WTC11 (cell line): ENCODE results near the gene CCM2. TPM values are rescaled to one million over a fixed set of nuclear protein-coding genes. Genes with fewer than 3 reads are reported as not detected.
A peak's percentile ranks its signal among the peaks of the same experiment; 100 is the strongest.

Source experiments
- ATAC-seq: fragments of 200-7000 bp; cut with Tn5 transposase; 2 replicates; pipeline ENCODE4 v1.10.0; 2021; ENCODE audit warnings: mild to moderate bottlenecking, moderate library complexity
- CTCF ChIA-PET: fragments of 300-600 bp; sonication (Branson Sonifier 250); formaldehyde crosslinking; loops from one replicate; lab custom pipeline; 2021; ENCODE audit warnings: antibody characterized with exemption; lab: Charles Lee
- POLR2A ChIA-PET: fragments of 350-600 bp; sonication (Branson Sonifier 250); formaldehyde crosslinking; loops from one replicate; lab custom pipeline; 2021; ENCODE audit warnings: antibody characterized with exemption; lab: Charles Lee
- DNase-seq: peaks from one replicate; pipeline ENCODE4 v3.0.0; 2021; ENCODE audit warnings: low spot score
- H3K27ac Mint-ChIP-seq: 2 replicates; pipeline ENCODE4 v1.8.0; 2021; ENCODE audit warnings: mixed read lengths
- H3K27me3 Mint-ChIP-seq: 2 replicates; pipeline ENCODE4 v1.8.0; 2021; ENCODE audit warnings: low read depth, mild to moderate bottlenecking, moderate library complexity, mixed read lengths
- H3K36me3 Mint-ChIP-seq: 2 replicates; pipeline ENCODE4 v1.8.0; 2021; ENCODE audit warnings: mixed read lengths
- H3K4me1 Mint-ChIP-seq: 2 replicates; pipeline ENCODE4 v1.8.0; 2022; ENCODE audit warnings: mixed read lengths
- H3K4me3 Mint-ChIP-seq: 2 replicates; pipeline ENCODE4 v1.8.0; 2021; ENCODE audit warnings: mild to moderate bottlenecking, moderate library complexity, mixed read lengths
- H3K9me3 Mint-ChIP-seq: 2 replicates; pipeline ENCODE4 v1.8.0; 2021; ENCODE audit warnings: mixed read lengths
- ELF4 ChIP-seq: sonication (generic); formaldehyde crosslinking; IDR thresholded peaks from 2 replicates; pipeline ENCODE4 v1.8.1; 2022; ENCODE audit warnings: low read depth, mild to moderate bottlenecking, moderate library complexity, missing genetic modification reagents
- ETV6 ChIP-seq: sonication (generic); formaldehyde crosslinking; IDR thresholded peaks from 2 replicates; pipeline ENCODE4 v1.8.1; 2022; ENCODE audit warnings: mild to moderate bottlenecking, missing genetic modification reagents
- FOXJ3 ChIP-seq: sonication (generic); formaldehyde crosslinking; IDR thresholded peaks from 2 replicates; pipeline ENCODE4 v1.9.0; 2021; ENCODE audit warnings: missing genetic modification reagents, mild to moderate bottlenecking, borderline replicate concordance
- GRHL2 ChIP-seq: fragments of 250-450 bp; sonication (Bioruptor Pico); IDR thresholded peaks from 2 replicates; pipeline ENCODE4 v1.8.0; 2022; ENCODE audit warnings: mild to moderate bottlenecking, moderate library complexity; ENCODE audit not compliant: insufficient replicate concordance, severe bottlenecking
- GTF2I ChIP-seq: fragments of 250-450 bp; sonication (Bioruptor Pico); conservative IDR thresholded peaks from 2 replicates; pipeline ENCODE4 v1.4.0; 2021; ENCODE audit warnings: mild to moderate bottlenecking
- MLX ChIP-seq: sonication (generic); formaldehyde crosslinking; IDR thresholded peaks from 2 replicates; pipeline ENCODE4 v1.8.1; 2023; ENCODE audit warnings: mild to moderate bottlenecking, missing genetic modification reagents, moderate library complexity
- MXD4 ChIP-seq: fragments of 250-450 bp; sonication (Bioruptor Pico); IDR thresholded peaks from 2 replicates; pipeline ENCODE4 v1.8.0; 2021; ENCODE audit warnings: mild to moderate bottlenecking, moderate library complexity, borderline replicate concordance
- MYBL2 ChIP-seq: sonication (generic); formaldehyde crosslinking; IDR thresholded peaks from 2 replicates; pipeline ENCODE4 v1.8.1; 2023; ENCODE audit warnings: mild to moderate bottlenecking, moderate library complexity, missing genetic modification reagents
- NFATC4 ChIP-seq: fragments of 250-450 bp; sonication (Bioruptor Pico); IDR thresholded peaks from 2 replicates; pipeline ENCODE4 v1.9.0; 2021; ENCODE audit warnings: mild to moderate bottlenecking
- NFYB ChIP-seq: sonication (generic); formaldehyde crosslinking; conservative IDR thresholded peaks from 2 replicates; pipeline ENCODE4 v1.8.0; 2022; ENCODE audit warnings: low read depth, missing genetic modification reagents
- NR2C2 ChIP-seq: sonication (generic); formaldehyde crosslinking; IDR thresholded peaks from 2 replicates; pipeline ENCODE4 v1.8.0; 2022; ENCODE audit warnings: mild to moderate bottlenecking, missing genetic modification reagents
- OVOL2 ChIP-seq: fragments of 250-450 bp; sonication (Bioruptor Pico); IDR thresholded peaks from 2 replicates; pipeline ENCODE4 v1.9.0; 2021; ENCODE audit warnings: mild to moderate bottlenecking, borderline replicate concordance
- RELA ChIP-seq: sonication (generic); formaldehyde crosslinking; IDR thresholded peaks from 2 replicates; pipeline ENCODE4 v1.8.1; 2022; ENCODE audit warnings: missing genetic modification reagents, mild to moderate bottlenecking, borderline replicate concordance
- SMAD3 ChIP-seq: sonication (generic); formaldehyde crosslinking; IDR thresholded peaks from 2 replicates; pipeline ENCODE4 v1.8.0; 2022; ENCODE audit warnings: missing genetic modification reagents, mild to moderate bottlenecking, borderline replicate concordance
- SMAD4 ChIP-seq: sonication (generic); formaldehyde crosslinking; IDR thresholded peaks from 2 replicates; pipeline ENCODE4 v1.8.0; 2022; ENCODE audit warnings: mild to moderate bottlenecking, missing genetic modification reagents
- STAT6 ChIP-seq: sonication (generic); formaldehyde crosslinking; conservative IDR thresholded peaks from 2 replicates; pipeline ENCODE4 v1.8.1; 2023; ENCODE audit warnings: mild to moderate bottlenecking, low read depth, missing genetic modification reagents, moderate library complexity
- TCF7 ChIP-seq: sonication (generic); formaldehyde crosslinking; IDR thresholded peaks from 2 replicates; pipeline ENCODE4 v1.8.0; 2022; ENCODE audit warnings: mild to moderate bottlenecking, low read depth, missing genetic modification reagents, moderate library complexity
- TEAD1 ChIP-seq: sonication (generic); formaldehyde crosslinking; IDR thresholded peaks from 2 replicates; pipeline ENCODE4 v1.8.0; 2022; ENCODE audit warnings: mild to moderate bottlenecking, missing genetic modification reagents
- TEAD4 ChIP-seq: sonication (generic); formaldehyde crosslinking; IDR thresholded peaks from 2 replicates; pipeline ENCODE4 v1.8.0; 2022; ENCODE audit warnings: mild to moderate bottlenecking, missing genetic modification reagents
- TP53 ChIP-seq: sonication (generic); formaldehyde crosslinking; IDR thresholded peaks from 2 replicates; pipeline ENCODE4 v1.8.1; 2023; ENCODE audit warnings: mild to moderate bottlenecking, missing genetic modification reagents
- USF1 ChIP-seq: sonication (generic); formaldehyde crosslinking; IDR thresholded peaks from 2 replicates; pipeline ENCODE4 v1.8.0; 2022; ENCODE audit warnings: mild to moderate bottlenecking, missing genetic modification reagents
- USF2 ChIP-seq: sonication (generic); formaldehyde crosslinking; IDR thresholded peaks from 2 replicates; pipeline ENCODE4 v1.8.1; 2023; ENCODE audit warnings: mild to moderate bottlenecking, missing genetic modification reagents, moderate library complexity
- ZNF219 ChIP-seq: sonication (generic); formaldehyde crosslinking; IDR thresholded peaks from 2 replicates; pipeline ENCODE4 v1.8.0; 2023; ENCODE audit warnings: missing genetic modification reagents, mild to moderate bottlenecking, borderline replicate concordance
- total RNA-seq: library from RNA; stranded (reverse); gene quantifications from 3 replicates; pipeline ENCODE4 v1.2.3, GENCODE V29; 2021
- TF ChIP-seq, protein P1 (sequence below): sonication (generic); formaldehyde crosslinking; IDR thresholded peaks from 2 replicates; pipeline ENCODE4 v1.8.0; 2023; ENCODE audit warnings: mild to moderate bottlenecking, missing genetic modification reagents
- TF ChIP-seq, protein P2 (sequence below): fragments of 250-450 bp; sonication (Bioruptor Pico); IDR thresholded peaks from 2 replicates; pipeline ENCODE4 v1.8.0; 2021; ENCODE audit warnings: mild to moderate bottlenecking

CCM2 gene
- total RNA-seq, 1 experiment from 2014 or later, result 32.7 TPM

- no peak overlapping the region for H3K27ac Mint-ChIP-seq
- TF ChIP-seq GRHL2 (no peak), USF1 (CRISPR knock-in tag) (peak; percentile 64; the same call in 1 of the 2 replicates), MYBL2 (CRISPR knock-in tag) (0 out of 2 replicates have a peak, but pooled peaks have one; percentile 50), SMAD3 (CRISPR knock-in tag) (peak; percentile 81), ETV6 (CRISPR knock-in tag) (peak; percentile 71), MXD4 (no peak), STAT6 (CRISPR knock-in tag) (no peak), GTF2I (CRISPR knock-in tag) (no peak), ZNF219 (CRISPR knock-in tag) (no peak), TEAD1 (CRISPR knock-in tag) (peak; percentile 49), SMAD4 (peak; percentile 29; the same call in 1 of the 2 replicates), NR2C2 (CRISPR knock-in tag) (no peak; the same call in 1 of the 2 replicates), RELA (CRISPR knock-in tag) (no peak), TP53 (CRISPR knock-in tag) (peak; percentile 89; the same call in 1 of the 2 replicates), NFYB (CRISPR knock-in tag) (peak; percentile 43; the same call in 1 of the 2 replicates), MLX (no peak), TEAD4 (CRISPR knock-in tag) (no peak; the same call in 1 of the 2 replicates), OVOL2 (CRISPR knock-in tag) (no peak), FOXJ3 (CRISPR knock-in tag) (no peak), TCF7 (CRISPR knock-in tag) (peak; percentile 91; the same call in 1 of the 2 replicates), ELF4 (CRISPR knock-in tag) (no peak), USF2 (CRISPR knock-in tag) (0 out of 2 replicates have a peak, but pooled peaks have one; percentile 42), NFATC4 (CRISPR knock-in tag) (no peak)
- TF ChIP-seq, protein P1, sequence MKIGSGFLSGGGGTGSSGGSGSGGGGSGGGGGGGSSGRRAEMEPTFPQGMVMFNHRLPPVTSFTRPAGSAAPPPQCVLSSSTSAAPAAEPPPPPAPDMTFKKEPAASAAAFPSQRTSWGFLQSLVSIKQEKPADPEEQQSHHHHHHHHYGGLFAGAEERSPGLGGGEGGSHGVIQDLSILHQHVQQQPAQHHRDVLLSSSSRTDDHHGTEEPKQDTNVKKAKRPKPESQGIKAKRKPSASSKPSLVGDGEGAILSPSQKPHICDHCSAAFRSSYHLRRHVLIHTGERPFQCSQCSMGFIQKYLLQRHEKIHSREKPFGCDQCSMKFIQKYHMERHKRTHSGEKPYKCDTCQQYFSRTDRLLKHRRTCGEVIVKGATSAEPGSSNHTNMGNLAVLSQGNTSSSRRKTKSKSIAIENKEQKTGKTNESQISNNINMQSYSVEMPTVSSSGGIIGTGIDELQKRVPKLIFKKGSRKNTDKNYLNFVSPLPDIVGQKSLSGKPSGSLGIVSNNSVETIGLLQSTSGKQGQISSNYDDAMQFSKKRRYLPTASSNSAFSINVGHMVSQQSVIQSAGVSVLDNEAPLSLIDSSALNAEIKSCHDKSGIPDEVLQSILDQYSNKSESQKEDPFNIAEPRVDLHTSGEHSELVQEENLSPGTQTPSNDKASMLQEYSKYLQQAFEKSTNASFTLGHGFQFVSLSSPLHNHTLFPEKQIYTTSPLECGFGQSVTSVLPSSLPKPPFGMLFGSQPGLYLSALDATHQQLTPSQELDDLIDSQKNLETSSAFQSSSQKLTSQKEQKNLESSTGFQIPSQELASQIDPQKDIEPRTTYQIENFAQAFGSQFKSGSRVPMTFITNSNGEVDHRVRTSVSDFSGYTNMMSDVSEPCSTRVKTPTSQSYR (CRISPR knock-in tag), result 0 out of 2 replicates have a peak, but pooled peaks have one; percentile 55
- TF ChIP-seq, protein P2, sequence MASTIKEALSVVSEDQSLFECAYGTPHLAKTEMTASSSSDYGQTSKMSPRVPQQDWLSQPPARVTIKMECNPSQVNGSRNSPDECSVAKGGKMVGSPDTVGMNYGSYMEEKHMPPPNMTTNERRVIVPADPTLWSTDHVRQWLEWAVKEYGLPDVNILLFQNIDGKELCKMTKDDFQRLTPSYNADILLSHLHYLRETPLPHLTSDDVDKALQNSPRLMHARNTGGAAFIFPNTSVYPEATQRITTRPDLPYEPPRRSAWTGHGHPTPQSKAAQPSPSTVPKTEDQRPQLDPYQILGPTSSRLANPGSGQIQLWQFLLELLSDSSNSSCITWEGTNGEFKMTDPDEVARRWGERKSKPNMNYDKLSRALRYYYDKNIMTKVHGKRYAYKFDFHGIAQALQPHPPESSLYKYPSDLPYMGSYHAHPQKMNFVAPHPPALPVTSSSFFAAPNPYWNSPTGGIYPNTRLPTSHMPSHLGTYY (CRISPR knock-in tag), result no peak
Observed at GRCh38 chr7:44962483-44963251, 37.3 kb upstream of the CCM2 start.

More at GRCh38 chr7:44962483-44963251, 37.3 kb upstream of the CCM2 start:
- POLR2A ChIA-PET, result interaction anchor here (0.6 to 1.4 kb wide), 3 partner anchors 11 to 115 kb away, joined by 3 to 5 read pairs (median 3); partner anchors contain the start of gene H2AZ2
- H3K27me3 Mint-ChIP-seq, result peaks cover 35% of the 10 kb centered on the region
- no peaks in the 10 kb centered on the region for H3K4me1 Mint-ChIP-seq
- no peaks in the 10 kb centered on the region for H3K9me3 Mint-ChIP-seq
- no peaks in the 10 kb centered on the region for H3K36me3 Mint-ChIP-seq
- ATAC-seq (peak; percentile 49), DNase-seq (peak; percentile 61)
- peak overlapping the region; percentile 34; the same call in 1 of the 2 replicates for H3K4me3 Mint-ChIP-seq
- CTCF ChIA-PET, result interaction anchor here (0.8 to 4.2 kb wide), 5 partner anchors 11 to 173 kb away, joined by 4 to 38 read pairs (median 6); partner anchors contain the start of gene H2AZ2
